NCI-H82 treated with DMSO at 0.1 percent for 48 hours (cell line): ENCODE data around the gene ZBTB32.
A peak's percentile ranks its signal among the peaks of the same experiment; 100 is the strongest.

Experiments used
- DNase-seq: peaks from one replicate; lab custom pipeline; 2025; ENCODE audit not compliant: unreplicated experiment; lab: John Stamatoyannopoulos, UW

The ZBTB32 gene

DNA sequence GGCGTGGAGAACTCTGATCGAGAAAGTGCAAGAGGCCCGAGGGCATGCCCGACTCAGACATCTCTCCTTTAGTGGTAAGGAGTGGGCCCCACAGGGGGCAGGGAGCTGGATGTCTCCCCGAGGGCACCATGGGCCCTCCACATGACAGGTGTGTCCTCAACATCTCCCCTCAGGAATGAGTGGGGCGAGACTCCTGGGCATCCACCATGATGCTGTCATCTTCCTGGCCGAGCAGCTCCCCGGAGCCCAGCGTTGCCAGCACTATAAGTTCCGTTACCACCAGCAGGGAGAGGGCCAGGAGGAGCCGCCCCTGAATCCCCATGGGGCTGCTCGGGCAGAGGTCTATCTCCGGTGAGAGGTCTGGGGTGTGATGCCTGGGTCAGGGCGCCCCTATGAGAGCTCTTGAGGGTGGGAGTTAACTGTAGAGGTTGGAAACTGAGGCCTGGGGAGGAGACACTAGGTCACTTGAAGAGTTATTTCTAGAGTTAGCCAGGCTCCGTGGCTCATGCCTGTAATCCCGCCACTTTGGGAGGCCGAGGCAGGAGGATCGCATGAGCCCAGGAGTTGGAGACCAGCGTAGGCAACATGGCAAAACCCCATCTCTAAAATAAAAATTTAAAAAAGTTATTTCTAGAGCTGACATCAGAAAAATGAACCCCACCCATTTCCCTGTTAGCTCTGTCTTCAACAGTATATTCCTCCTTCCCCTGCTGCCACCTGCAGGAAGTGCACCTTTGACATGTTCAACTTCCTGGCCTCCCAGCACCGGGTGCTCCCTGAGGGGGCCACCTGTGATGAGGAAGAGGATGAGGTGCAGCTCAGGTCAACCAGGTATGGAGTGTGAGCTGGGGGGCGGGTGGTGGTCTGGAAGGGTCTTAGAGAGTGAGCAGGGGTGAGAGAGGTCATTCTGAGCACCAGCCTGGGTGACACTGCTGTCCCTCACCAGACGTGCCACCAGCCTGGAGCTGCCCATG lies 32.8 kb downstream of the ZBTB32 start:
- DNase-seq = no peak

DNA sequence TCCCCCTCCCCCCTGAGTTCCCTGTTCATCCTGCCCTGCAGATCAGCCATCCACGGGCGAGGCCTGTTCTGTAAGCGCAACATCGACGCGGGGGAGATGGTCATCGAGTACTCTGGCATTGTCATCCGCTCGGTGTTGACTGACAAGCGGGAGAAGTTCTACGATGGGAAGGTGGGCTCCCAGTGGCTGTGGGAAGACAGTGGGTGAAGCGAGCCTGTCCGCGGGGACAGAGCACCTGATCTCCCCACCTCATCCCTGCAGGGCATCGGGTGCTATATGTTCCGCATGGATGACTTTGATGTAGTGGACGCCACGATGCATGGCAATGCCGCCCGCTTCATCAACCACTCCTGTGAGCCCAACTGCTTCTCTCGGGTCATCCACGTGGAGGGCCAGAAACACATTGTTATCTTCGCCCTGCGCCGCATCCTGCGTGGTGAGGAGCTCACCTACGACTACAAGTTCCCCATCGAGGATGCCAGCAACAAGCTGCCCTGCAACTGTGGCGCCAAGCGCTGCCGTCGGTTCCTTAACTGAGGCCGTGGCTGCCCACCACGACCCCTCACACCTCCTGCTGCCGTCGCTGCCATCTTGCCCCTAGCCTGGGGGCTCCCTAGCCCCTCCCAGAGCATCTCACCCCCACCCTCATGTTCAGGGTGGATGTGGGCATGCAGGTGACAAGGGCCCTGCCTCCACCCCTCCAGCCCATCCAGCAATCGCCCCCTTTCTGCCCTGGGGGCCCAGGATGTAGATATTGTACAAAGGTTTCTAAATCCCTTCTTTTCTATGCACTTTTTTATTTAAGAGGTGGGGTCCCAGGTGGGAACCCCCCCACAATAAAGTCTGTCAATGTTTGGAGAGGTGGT lies 33.9 kb downstream of the ZBTB32 start:
- DNase-seq = no peak

DNA sequence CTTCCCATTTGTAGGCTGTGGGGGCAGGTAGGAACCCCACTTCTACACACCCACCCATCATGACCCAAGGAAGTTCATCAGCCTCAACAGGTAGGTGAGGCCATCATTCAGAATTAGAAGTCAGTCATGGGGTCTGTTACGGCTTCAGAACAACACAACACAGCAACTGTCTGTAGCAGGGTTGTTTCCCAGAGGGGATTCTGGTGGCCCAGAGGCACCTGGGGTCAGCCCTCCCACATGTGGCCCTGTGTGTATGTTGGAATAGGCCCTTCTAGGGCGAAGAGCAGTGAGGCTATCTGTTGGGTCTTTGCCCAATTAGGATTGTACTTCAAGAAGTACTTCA lies 34.5 kb downstream of the ZBTB32 start:
- DNase-seq = no peak

DNA sequence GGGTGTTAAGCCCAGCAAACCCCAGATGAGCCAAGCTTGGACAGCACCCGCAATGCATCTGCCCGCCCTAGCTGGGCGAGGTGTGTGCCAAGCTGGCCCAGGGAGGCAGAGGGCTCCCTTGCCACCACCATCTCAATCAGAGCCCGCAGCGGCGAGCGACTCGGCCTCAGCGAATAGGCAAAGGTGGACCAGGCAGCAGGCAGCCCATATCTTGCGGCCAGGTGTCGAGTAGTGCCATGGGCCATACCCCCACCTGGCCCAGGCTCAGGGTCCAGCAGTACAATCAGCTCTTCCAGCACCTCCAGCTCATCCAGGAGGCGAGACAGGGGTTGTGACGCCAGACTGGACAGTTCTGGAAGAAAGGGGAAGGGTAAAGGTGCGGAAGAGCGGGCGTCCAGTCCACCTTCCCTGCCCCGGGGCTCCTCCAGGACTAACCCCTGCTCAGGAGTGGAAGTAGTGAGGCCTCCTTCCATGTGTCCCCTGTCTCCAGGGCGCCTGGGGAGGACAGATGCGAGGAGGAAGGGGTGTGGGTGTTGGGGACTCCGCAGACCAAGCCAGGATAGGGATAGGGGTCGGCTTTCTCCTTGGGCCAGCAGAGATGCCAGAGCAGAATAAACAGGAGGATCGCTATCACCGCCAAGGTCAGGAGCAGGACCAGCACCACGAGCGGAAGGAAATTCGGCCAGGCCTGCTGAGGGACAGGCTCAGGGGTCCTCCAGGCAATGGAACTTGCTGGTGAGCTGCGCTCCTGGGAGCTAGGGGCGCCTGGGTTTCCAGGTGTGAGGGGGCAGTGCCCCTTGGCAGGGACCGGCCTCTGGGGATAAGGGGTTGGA lies 35.1 kb downstream of the ZBTB32 start:
- no peak for DNase-seq

DNA sequence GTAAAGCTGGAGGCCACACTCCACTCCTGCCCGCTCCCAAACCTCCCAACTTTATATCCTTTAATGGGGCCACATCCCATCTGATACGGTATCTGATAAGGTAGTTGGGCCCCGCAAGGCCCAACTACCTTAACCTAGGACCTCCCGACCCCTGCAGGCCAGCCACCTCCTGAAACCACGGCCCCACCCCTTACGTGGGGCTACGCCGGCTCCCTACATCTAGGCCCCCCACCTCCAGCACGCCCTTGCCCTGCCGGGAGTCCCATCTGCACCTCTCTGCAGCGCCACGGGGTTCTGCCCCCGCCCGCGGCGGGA lies 35.7 kb downstream of the ZBTB32 start:
- DNase-seq = no peak

DNA sequence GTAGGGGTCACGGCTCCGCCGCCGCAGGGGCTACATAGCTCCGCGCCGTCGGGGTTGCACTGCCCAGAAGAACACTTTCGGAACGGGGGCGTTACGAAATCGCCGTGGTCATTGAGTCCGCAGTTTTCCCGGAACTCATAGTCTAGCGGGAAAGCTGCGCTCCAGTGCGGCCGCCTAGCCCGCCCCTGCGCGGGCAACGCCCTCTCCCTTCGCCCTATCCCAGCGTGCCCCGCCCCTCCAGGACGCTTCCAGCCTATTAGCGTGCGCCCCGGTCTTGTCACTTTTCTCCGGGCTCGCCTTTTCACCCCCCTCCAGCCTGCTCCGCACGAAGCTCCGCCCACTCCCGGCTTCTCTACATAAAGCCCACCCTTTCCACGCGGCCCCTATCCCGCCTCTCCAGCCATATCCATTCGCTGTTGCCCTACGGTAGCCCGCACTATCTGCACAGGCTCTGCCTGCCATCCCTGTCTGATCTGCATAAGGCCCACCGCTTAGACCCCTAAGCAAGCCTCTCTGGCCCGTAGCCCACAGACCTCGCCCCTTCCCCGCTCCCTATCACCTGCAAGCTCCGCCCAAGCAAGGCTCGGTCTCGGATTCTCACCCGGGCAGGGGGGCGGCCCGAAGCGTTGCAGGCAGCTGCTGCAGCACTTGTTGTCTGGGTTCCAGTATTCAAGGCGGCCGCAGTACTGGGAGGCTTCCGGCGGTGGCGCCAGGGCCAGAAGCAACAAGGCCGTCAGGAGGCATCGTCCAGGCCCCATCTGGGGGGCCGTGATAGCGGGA lies 36.3 kb downstream of the ZBTB32 start:
- peak; percentile 98 for DNase-seq

DNA sequence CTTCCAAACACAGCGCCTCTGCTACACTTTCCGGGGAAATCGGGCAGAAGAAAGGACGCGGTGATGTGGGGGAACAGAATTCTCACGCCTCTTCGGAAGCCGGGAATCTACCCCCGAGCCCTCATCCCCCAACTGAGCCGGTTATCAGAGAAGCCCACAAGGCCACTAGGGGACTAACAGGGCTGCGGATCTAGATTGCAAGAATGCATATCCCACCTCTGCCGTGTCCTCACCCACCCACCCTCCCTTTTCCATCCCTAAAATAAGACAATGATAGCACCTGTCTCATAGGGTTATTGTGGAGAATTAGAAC lies 36.8 kb downstream of the ZBTB32 start:
- DNase-seq = peak; percentile 29

DNA sequence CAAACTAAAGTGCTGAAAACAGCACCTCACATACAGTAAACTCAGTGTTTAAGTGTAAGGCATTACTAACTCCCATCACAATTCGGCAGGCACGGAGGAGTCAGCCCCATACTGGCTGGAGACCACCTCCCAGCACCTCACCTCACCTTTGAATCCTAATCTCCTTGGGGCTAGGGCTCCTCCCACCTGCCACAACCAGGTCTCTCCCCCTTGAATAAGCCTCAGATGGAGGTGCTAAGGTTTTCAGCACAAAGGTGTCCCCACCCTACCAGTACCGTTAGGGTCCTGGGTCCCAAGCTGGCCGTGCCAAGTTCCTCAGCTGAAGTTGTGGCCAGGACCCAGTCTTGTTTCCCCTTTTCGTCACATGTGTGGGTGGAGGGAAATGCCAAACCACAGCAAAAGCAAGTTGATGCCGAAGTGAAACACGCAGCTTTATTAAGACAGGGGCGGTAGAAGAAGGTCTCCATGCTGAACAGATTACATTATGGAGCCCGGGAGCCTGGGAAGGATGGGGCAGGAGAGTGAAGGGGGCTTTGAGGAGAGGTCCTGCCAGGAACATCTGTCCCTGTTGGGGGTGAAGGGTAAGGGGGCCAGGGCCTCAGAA lies 37.9 kb downstream of the ZBTB32 start, which contains the start of gene IGFLR1:
Gene IGFLR1 (minus strand): TSS at position 332 of the 604 bp plus-strand sequence. CDS start 1,272 bp downstream, outside the sequence.
- DNase-seq = no peak

DNA sequence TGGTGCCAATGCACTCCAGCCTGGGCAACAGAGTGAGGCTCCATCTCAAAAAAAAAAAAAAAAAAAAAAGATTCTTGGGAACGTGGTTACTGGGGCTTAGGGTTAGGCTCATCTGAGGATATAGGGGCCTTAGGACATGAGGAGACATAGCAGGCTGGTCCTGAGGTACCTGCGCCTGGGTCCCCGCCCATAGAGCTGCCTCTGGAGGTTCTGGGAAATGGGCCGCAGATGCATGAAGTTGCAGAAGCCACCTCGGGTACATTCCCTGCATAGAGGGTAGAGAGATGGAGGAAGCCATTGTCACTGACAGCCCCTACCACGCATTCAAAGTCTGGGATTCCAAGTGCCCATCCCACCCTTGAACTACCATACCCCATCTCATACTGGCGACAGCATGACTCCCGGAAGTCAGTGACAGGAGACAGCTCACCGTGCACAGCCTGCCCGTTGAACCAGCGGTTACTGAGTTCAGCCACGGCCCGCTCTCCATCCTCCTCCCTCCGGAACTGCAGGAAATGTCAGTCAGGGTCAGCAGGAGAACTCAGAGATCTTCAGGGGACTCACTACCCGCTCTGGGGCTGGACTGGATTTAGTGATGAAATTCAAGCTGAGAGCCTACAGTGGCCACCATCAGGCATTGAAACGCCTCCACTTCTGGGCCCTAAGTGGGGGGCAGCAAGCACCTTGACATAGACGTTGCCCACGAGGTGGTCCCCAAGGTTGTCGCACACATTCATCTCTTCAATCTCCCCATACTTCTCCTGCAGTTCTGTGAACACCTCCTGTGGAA lies 39.5 kb downstream of the ZBTB32 start:
- DNase-seq = no peak

DNA sequence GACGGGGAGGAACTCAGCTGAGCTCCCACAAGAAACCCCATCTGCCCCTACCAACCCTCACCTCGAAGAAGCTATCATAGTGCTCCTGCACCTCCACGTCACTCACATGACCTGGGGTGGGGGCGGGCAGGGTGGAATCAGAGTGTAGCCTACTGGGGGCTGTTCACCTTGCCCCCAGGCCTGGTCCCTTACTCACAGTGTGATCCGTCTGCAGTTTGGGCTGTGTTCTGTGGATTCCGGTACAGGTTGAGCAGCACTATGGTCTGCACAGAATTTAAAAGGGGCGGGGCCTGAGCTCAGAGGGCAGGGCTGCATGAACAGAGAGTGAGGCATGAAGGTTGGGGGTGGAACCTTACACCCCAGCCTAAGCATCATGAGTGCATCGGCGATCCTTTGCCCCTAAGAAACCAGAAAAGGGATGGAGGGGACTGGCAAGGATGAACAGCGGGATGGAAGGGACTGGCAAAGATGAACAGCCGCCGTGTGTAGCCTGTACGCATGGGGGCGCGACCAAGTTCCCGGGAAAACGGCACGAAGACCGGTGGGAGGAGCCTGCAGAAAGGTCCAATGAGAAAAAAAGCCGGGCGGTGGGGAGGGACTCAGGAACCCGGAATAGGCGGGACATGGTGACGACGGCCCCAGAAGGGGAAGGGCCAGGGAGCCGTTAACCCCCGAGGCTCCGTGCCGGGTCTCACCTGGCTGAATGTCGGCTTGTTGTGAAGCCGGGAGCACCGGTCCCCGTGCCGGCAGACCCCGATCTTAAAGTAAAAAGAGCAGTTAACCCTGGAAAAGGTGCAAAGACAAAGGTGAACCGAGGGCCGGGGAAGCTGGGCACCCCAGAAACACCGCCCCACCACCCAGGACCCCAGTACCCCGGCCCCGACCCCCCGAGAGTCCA lies 40.3 kb downstream of the ZBTB32 start:
- peak; percentile 91 for DNase-seq

DNA sequence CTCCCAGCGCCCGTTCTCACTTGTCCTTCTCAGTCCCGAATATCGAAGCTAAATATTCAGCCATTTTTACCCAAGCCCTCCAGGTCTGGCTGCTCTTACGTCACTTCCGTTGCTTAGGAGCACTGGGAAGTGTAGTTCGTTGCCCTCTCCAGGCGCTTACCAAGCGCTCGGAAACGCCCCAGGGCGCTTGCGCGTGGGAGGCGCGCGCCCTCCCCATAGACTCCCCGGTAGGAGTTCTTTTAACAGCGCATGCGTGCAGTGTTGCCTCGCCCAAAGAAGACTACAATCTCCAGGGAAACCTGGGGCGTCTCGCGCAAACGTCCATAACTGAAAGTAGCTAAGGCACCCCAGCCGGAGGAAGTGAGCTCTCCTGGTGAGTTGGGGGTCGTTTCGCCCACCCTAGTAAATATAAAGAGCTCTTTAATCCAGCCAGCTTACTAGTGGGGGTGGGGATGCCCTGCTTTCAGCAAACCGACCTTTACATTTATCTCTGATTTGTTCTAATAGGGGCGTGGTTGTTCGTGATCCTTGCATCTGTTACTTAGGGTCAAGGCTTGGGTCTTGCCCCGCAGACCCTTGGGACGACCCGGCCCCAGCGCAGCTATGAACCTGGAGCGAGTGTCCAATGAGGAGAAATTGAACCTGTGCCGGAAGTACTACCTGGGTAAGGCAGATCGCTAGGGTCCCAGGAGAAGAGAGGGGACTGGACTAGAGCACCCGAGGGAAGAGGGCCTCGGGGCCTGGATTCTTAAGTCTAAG lies 41.1 kb downstream of the ZBTB32 start, which contains the start of the genes PSENEN and U2AF1L4:
Gene PSENEN (plus strand): TSS at position 324 of the 759 bp plus-strand sequence. CDS start 280 bp downstream, at position 604.
Gene U2AF1L4 (minus strand): TSS at position 91 of the 759 bp plus-strand sequence. CDS start 27 bp downstream, at position 64.
- peak; percentile 95 for DNase-seq

DNA sequence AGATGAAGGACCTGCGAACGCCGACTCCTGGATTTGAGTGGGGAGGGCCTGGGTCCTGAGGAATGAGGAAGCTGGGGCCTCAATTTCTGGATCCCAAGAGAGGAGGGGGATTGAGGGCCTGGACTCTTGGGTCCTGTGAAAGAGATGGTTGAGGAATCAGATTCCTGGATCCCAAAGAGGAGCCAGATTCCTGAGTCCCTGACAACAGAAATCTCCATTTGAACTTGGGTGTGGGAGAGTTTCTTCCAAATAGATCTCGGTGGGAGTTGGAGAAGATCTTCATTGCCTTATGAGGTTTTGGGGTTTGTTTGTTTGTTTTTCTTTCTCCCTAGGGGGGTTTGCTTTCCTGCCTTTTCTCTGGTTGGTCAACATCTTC lies 41.7 kb downstream of the ZBTB32 start:
- no peak for DNase-seq

DNA sequence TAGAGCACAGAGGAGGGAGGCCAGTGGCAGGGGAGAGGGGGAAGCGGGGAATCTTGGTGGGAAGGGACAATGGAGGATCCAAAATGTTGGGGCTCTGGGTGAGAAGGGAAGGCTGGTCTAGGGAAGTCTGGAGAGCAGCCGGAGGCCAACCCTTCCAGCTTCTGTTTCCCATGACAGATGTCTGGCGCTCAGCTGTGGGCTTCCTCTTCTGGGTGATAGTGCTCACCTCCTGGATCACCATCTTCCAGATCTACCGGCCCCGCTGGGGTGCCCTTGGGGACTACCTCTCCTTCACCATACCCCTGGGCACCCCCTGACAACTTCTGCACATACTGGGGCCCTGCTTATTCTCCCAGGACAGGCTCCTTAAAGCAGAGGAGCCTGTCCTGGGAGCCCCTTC lies 42.2 kb downstream of the ZBTB32 start:
- DNase-seq = no peak

DNA sequence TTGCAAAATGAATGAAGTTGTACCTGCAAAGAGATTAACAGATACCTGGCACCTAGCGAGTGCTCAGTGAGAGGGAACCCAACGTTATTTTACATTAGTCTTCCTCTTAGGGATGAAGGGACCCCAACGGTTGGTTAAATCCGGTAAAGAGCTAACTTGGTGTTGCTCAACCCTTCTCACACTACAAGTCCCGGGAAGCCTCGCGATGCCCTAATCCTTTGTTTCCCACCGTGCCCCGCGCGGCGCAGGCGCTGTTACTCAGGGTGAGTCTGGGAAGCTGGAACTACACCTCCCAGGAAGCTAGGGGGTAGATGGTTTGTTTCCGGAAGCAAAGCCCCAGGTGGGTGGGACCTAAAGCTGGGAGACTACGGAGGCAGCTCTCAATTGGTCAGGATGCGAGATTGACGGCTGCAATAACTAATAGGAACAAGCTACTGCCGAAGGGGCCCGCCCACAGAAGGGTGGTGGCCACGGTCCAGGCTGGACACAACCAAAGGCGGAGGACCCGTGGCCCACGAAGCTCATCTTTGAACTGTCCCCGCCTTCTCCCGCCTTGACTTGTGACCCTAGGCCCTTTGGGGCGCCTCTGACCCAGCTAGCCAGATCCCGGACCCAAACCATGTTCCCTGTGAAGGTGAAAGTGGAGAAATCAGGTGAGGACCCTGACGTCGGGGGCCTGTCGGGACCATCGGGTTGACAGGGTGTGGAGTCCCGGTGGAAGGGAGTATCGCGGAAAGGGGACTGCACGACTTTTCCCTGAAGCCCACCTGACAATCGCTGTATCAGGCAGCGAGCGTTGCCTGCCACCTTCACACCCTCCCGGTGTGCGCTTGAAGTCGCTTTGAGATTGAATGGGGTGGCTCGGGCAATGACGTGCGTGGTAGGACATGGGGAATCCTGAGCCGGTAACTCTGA lies 44.0 kb downstream of the ZBTB32 start, which contains the start of gene LIN37:
Gene LIN37 (plus strand): TSS at position 471 of the 915 bp plus-strand sequence. CDS start 149 bp downstream, at position 620.
- peak; percentile 96 for DNase-seq

DNA sequence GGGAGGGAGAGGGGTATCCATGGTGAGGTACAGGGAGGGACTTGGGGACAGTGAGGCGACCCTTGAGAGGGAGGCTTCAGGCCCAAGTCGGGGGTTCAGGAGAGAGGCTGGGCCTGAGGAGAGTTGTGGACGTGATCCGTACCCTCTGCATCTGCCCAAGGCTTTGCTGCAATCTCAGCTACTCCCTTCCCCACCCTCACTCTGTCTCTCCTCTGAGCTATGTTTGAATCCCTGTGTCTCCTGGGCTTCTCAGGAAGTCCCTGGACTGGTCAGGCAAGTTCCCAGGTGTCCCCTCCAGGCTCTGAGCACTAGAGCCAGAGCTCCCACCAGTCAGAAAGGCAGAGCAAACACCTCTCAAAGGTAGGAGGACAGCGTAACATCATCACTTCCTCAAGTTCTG lies 45.8 kb downstream of the ZBTB32 start:
- DNase-seq = no peak
